ENCODE results near the gene KCTD8. TPM values are rescaled to one million over a fixed set of nuclear protein-coding genes. Genes with fewer than 3 reads are reported as not detected.
"Not testable (repeated sequence)": the region's sequence is repeated elsewhere in the genome, so short reads cannot be mapped to it uniquely, and the experiment has no call there.

KCTD8 gene
- total and polyA plus RNA-seq, 2 donors (not counting 1 experiment from before 2014, with no cell fraction given) = not detected

DNA sequence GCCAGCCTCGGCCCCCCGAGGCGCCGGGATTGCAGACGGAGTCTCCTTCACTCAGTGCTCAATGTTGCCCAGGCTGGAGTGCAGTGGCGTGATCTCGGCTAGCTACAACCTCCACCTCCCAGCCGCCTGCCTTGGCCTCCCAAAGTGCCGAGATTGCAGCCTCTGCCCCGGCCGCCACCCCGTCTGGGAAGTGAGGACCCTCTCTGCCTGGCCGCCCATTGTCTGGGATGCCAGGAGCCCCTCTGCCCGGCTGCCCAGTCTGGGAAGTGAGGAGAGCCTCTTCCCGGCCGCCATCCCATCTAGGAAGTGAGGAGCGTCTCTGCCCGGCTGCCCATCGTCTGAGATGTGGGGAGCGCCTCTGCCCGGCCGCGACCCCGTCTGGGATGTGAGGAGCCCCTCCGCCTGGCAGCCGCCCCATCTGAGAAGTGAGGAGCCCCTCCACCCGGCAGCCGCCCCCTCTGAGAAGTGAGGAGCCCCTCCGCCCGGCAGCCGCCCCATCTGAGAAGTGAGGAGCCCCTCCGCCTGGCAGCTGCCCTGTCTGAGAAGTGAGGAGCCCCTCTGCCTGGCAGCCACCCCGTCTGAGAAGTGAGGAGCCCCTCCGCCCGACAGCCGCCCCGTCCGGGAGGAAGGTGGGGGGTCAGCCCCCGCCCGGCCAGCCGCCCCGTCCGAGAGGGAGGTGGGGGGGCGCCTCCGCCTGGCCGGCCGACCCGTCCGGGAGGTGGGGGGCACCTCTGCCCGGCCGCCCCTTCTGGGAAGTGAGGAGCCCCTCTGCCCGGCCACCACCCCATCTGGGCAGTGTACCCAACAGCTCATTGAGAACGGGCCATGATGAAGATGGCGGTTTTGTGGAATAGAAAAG, 266.9 kb downstream of the KCTD8 start:
- H3K4me1 Mint-ChIP-seq; H4K20me1 ChIP-seq (ENCODE audit: control insufficient read depth, insufficient read depth, low read length, poor library complexity, severe bottlenecking); H3K79me2 ChIP-seq (ENCODE audit: control insufficient read depth, insufficient read depth, low read length); ATAC-seq (ENCODE audit: low read depth); H3K27me3 ChIP-seq (replicated peaks in 1 of 4; ENCODE audit: control extremely low read depth in 1 of 4, control insufficient read depth in 3 of 4, insufficient read depth in 4 of 4, low read length in 3 of 4); intact Hi-C loops (cut with micrococcal nuclease); H3K27me3 Mint-ChIP-seq; POLR2A ChIA-PET; H3K27ac Mint-ChIP-seq; H2AFZ ChIP-seq (ENCODE audit: insufficient read depth, low read depth, low read length, poor library complexity, severe bottlenecking); H3K4me2 ChIP-seq (replicated peaks; ENCODE audit: low read depth, low read length, poor library complexity, severe bottlenecking); H3K27ac ChIP-seq (ENCODE audit: low read length in 2 of 2); H3K9ac ChIP-seq (ENCODE audit: low read length); H3K4me1 ChIP-seq (ENCODE audit: control insufficient read depth in 2 of 2, insufficient read depth in 2 of 2, low read length in 2 of 2); H3K36me3 ChIP-seq (replicated peaks in 1 of 2; ENCODE audit: control extremely low read depth in 1 of 2, control insufficient read depth in 1 of 2, extremely low read depth in 1 of 2, insufficient read depth in 2 of 2, low read length in 1 of 2); H3K9me3 ChIP-seq (ENCODE audit: control extremely low read depth in 1 of 3, control insufficient read depth in 2 of 3, insufficient read depth in 1 of 3, low read length in 2 of 3); DNase-seq; CTCF ChIA-PET; H3K9me3 Mint-ChIP-seq (ENCODE audit: insufficient read depth); H3K4me3 Mint-ChIP-seq; H3K4me3 ChIP-seq (ENCODE audit: control extremely low read depth in 1 of 5, extremely low read depth in 1 of 5, insufficient read depth in 1 of 5, low read depth in 2 of 5, low read length in 4 of 5): not testable (repeated sequence)
- WGBS (ENCODE audit: insufficient coverage) = 97% methylated on average over 51 of the region's 54 CpGs

DNA sequence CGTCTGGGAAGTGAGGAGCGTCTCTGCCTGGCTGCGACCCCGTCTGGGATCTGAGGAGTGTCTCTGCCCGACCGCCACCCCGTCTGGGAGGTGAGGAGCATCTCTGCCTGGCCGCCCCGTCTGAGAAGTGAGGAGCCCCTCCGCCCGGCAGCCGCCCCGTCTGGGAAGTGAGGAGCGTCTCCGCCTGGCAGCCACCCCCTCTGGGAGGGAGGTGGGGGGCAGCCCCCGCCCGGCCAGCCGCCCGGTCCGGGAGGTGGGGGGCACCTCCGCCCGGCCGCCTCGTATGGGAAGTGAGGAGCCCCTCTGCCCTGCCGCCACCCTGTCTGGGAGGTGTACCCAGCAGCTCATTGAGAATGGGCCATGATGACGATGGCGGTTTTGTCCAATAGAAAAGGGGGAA, 280.8 kb downstream of the KCTD8 start:
- H3K27ac ChIP-seq (ENCODE audit: low read length in 2 of 2); H3K4me1 ChIP-seq (ENCODE audit: control insufficient read depth in 2 of 2, insufficient read depth in 2 of 2, low read length in 2 of 2); intact Hi-C loops (cut with micrococcal nuclease); POLR2A ChIA-PET; DNase-seq; H3K4me3 ChIP-seq (ENCODE audit: control extremely low read depth in 1 of 5, extremely low read depth in 1 of 5, insufficient read depth in 1 of 5, low read depth in 2 of 5, low read length in 4 of 5); H3K36me3 ChIP-seq (replicated peaks in 1 of 2; ENCODE audit: control extremely low read depth in 1 of 2, control insufficient read depth in 1 of 2, extremely low read depth in 1 of 2, insufficient read depth in 2 of 2, low read length in 1 of 2); H2AFZ ChIP-seq (ENCODE audit: insufficient read depth, low read depth, low read length, poor library complexity, severe bottlenecking); H3K4me3 Mint-ChIP-seq; ATAC-seq (ENCODE audit: low read depth); H3K27ac Mint-ChIP-seq; H3K9me3 Mint-ChIP-seq (ENCODE audit: insufficient read depth); H3K27me3 ChIP-seq (replicated peaks in 1 of 4; ENCODE audit: control extremely low read depth in 1 of 4, control insufficient read depth in 3 of 4, insufficient read depth in 4 of 4, low read length in 3 of 4); H3K9ac ChIP-seq (ENCODE audit: low read length); CTCF ChIA-PET; H3K9me3 ChIP-seq (ENCODE audit: control extremely low read depth in 1 of 3, control insufficient read depth in 2 of 3, insufficient read depth in 1 of 3, low read length in 2 of 3); H4K20me1 ChIP-seq (ENCODE audit: control insufficient read depth, insufficient read depth, low read length, poor library complexity, severe bottlenecking); H3K79me2 ChIP-seq (ENCODE audit: control insufficient read depth, insufficient read depth, low read length); H3K27me3 Mint-ChIP-seq; H3K4me1 Mint-ChIP-seq; H3K4me2 ChIP-seq (replicated peaks; ENCODE audit: low read depth, low read length, poor library complexity, severe bottlenecking): not testable (repeated sequence)
- WGBS (ENCODE audit: insufficient coverage) = 97% methylated on average over 22 of the region's 27 CpGs

Data from B cell (primary cell).